Measurements from ENCODE around the gene MIOS. TPM values are rescaled to one million over a fixed set of nuclear protein-coding genes. Genes with fewer than 3 reads are reported as not detected.

The MIOS gene
- polyA plus RNA-seq, 1 donor = 28.3 TPM

DNA sequence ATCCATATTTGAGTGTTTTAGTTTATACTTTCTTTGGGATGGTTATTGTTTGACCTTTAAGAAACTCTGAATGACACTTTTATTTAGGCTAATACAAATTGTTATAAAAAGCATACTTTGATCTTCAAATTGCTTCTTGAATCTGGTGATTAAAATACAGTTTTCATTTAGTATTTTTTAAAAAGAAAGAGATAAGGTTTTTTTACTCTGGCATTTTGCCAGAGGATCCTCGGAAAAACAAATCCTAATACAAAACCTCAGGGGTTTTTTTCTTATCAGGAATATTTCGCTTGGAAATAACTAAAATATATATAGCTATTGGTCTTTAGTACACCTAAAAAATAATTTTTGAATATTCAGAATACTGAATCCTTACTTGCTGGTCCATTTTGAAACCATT is 17.0 kb downstream of the MIOS start:
- DNase-seq (ENCODE audit: low read depth) = no peak

DNA sequence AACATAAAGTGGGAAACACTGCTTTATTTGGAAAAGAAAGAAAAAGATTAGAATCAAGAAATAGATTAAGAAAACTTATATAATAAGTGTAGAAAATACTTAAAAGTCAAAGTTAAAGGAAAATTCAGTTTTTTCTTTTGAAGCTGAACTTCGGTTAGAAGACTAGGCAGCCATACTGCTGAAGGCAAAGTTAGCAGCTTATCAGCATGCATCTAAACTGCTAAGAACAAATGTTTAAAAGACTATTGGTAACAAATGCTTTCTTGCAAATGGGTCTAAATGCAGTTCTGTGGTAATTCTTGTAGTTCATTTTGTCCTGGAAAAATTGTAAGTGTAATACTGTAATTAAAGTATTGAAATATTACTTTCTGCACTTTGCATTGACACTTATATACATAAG is 18.0 kb downstream of the MIOS start:
- DNase-seq (ENCODE audit: low read depth) = no peak

DNA sequence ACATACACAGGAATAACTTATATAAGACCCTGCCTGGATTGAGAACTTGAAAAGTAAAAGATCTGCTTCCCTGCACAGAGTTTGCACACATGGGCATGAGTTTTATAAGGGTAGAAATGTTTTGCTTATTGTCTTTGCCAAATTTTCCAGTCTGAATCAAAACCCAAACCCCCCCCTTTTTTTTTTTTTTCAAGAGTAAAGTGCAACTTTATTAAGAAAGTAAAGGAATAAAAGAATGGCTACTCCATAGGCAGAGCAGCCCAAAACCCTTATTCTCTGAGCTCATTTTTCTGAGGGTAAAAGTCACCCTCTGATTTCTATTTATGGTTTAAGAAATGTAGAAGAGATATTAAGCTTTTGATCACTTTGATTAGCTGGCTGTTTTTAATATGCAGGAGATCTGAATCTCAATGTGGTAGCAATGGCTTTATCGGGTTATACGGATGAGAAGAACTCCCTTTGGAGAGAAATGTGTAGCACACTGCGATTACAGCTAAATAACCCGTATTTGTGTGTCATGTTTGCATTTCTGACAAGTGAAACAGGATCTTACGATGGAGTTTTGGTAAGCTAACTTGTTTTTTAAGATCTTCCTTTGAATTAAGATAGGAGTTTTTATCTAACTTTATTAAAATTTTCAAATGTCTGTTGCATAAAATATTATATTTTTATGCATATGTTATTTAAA is 18.7 kb downstream of the MIOS start:
- no peak for DNase-seq (ENCODE audit: low read depth)

DNA sequence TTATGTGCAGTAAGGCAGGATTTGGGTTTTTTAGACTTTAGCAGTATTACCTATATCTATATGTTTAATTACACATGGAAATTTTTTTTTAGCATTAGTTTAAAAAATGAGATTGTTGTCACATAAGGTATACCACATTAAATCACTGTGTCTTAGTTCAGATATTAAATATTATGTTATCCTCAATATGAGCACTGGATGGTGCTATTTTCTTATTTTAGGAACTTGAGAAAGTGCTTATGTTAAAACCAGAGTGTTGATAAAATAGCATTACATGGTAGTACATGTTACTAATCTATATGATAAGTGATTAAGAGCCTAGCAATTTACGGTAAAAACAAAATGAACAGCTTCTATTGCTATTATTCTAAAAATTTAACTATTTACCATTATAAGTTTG is 28.8 kb downstream of the MIOS start:
- peak; percentile 6 for DNase-seq (ENCODE audit: low read depth)

DNA sequence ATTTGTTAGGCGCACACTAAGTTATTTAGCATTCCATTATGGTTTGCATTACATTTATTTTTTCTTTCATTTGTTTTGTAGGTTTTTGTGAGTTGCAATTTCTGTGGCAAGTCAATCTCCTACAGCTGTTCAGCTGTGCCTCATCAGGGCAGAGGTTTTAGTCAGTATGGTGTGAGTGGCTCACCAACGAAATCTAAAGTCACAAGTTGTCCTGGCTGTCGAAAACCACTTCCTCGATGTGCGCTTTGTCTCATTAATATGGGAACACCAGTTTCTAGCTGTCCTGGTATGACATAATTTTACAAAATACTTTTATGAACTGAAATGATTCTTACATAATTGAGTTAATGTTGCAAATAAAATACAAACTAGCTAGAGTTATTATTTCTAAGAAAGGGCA is 29.5 kb downstream of the MIOS start:
- DNase-seq (ENCODE audit: low read depth) = no peak

DNA sequence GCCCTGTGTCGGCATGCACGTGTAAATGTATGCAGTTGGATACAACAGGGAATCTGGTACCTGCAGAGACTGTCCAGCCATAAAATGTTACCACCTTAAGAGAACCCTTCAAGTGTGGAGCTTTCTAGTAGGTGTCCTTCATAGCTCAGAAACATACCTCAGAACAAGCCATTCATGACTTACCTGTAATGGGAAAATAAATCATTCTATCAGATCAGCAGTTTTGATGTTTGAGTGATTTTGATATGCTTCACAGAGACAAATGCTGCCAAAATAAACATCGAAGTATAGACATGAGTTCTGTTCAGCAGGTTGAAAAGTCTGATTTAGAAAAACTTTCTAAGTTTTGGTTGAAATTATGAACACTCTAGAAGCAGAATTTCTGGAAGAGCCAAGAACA is 40.3 kb downstream of the MIOS start:
- no peak for DNase-seq (ENCODE audit: low read depth)

DNA sequence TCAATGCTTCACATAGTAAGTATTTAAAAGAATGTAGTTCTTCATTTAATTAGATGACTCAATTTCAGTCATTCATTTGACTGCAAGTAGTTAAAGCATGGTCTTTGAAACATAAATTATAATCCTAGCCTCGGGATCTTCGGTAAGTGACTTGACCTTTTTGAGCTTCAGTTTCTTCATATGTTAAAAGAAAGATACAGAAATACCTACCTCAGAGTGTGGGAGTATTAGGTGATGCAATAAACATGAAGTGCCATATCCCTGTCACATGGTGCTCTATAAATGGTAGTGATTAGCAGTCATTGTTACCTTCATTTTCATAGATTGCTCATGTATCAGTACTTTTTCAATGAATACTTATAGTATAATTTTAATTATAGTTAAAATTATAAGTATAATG is 42.6 kb downstream of the MIOS start:
- DNase-seq (ENCODE audit: low read depth) = no peak

DNA sequence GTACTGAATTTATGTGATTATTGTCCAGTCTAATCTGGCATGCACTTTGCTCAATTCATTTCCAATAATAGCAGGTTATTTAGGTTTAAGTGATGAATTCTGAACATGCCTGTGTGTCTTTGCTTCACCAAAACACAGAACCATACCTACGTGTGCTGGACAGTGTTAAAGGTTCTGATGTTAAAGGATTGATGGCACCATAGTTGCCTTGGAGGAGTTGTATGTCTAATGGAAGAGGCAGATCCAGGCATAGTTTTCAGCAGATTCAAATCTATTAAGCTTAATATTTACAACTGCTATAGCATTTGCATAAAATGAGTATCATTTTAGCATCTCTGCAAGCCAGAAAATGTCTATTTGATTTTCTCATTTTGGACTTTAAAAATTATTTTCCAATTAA is 45.8 kb downstream of the MIOS start:
- DNase-seq (ENCODE audit: low read depth) = no peak

DNA sequence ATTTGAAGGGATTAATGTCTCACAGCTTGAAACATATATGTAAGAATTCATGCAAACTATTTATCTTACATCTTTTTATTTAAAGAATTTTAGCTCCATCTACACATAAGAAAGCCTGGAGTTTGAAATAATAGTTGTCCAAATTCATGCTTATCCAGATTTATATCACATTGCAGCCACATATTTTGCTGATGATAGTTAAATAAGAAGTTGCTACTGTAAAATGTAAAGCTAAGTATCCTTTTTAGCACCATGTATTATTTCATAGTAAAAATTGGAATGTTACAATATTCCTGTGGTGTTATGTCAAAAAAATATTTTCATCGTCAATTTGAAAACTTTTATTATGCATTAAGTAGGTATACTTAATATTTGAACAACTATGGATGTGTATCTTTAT is 46.5 kb downstream of the MIOS start:
- no peak for DNase-seq (ENCODE audit: low read depth)

DNA sequence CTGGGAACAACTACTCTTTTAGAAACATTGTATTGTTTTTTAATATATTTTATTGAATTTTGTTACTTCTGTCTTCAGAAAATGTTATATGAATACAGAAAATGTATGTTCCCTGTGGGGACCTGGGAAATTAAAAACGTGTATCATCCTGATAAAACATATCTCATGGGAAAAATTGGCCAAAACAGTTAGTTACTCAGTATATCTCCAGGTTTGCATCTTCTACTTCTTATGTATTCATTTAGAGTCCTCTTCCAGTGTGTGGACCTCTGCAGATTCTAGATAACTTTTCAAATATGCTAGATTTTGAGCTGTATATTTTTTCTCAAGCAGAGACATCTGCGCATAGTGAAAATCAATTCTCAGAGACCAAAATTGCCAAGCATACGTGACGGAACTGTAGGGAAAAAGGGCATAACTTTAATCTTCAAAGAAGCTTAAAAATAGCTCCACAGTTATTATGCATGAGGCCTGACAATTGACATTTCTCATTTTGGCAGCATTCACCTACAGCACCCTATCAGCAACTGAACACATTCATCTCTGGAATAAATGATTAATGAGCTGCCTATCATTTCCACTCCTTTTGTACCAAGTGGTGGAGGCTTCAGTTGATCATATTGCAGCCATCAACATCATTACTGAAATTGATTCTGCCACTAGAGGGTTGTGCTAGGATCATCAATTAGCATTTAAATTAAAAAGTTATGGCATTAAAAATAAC is 47.5 kb downstream of the MIOS start:
- no peak for DNase-seq (ENCODE audit: low read depth)

DNA sequence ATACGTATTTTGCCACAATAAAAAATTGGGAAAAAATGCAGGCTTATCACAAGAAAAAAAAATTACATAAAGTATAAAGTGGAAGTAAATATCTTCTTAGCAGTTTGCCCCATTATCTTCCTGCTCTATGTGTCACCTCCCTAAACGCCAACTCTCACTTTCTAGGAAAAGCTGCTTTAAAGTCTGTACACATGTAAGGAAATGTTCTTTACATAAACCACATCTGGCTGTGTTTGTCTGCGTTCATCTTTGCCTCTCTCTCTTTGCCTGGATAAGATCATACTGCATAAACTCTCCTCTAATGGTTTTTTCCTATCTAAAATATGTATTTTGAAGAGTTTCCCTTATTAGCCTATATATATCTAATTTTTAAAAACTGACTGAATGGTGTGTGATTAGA is 50.9 kb downstream of the MIOS start:
- DNase-seq (ENCODE audit: low read depth) = no peak

DNA sequence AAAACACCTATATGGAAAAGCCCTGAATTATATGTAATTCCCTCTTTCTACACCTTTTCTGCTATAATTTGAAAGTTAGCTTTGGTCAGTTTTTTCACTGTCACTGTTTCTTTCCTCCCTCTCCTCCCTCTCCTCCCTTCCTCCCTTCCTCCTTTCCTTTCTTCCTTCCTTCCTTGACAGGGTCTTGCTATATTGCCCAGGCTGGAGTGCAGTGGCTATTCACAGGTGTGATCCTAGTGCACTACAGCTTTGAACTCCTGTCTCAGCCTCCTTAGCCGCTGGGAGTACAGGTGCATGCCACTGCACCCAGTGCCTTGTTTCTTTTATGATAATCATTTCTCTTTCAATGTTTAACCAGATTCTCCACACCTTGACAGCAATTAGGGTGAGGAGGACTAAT is 51.7 kb downstream of the MIOS start:
- no peak for DNase-seq (ENCODE audit: low read depth)

DNA sequence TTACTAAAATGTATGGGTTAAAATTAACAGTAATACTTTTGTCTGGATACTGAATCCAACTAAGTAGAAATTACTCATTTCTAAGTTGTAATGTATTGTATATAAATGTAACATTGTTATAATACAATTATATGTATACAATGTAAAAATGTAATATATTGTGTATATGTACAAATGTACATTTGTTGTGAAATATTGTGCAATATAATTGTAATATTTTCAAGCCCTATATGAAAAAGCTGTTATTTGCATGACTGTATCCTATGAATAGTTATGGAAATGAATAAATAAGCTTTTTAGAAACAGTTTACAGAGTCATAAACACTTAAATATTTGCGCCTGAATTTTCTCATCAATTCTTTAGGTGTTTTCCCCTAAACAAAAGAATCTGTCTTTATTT is 53.6 kb downstream of the MIOS start:
- DNase-seq (ENCODE audit: low read depth) = no peak

DNA sequence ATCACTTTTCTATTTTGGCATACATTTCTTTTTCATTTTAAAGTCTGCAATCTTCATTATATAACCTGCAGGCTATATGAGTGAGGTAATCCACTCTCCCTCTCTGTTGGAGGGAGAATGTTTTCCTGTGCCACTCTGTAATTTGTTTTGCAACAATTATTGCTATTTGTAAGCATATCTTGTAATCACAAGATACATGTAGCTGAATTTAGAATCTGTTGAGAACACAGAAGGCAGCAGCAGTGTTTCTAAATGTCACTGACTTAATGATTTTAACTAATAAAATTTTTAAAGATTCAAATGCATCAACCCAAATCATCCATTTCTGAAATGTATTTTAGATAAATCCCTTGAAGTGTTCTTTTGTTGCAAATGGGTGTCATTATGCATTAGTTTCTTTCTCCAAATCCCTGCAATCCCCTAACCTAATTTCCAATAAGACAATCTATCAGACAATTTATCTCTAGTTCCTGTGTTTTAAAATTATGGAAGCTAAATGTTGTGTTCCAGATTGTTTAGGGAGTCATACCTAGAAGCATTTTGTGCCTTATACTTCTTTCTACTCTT is 54.0 kb downstream of the MIOS start:
- DNase-seq (ENCODE audit: low read depth) = no peak

DNA sequence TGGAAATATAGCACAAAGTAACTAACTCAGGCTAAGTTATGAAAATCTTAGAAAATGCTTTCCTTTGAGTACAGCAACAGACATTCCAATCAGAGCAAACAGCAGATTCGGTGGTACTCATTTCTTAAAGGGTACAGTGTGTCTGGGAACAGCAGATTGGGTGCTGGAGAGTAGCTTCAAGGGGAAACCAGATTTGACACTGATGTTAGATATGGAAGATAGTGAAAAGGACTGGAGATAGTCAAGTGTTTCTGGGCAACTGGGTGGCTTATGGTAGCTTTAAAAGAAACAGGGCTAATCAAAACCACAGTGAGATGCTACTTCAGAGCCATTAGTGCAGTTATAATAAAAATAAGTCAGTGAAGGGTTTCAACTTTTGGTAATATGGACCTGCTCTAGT is 61.8 kb downstream of the MIOS start:
- DNase-seq (ENCODE audit: low read depth) = no peak

DNA sequence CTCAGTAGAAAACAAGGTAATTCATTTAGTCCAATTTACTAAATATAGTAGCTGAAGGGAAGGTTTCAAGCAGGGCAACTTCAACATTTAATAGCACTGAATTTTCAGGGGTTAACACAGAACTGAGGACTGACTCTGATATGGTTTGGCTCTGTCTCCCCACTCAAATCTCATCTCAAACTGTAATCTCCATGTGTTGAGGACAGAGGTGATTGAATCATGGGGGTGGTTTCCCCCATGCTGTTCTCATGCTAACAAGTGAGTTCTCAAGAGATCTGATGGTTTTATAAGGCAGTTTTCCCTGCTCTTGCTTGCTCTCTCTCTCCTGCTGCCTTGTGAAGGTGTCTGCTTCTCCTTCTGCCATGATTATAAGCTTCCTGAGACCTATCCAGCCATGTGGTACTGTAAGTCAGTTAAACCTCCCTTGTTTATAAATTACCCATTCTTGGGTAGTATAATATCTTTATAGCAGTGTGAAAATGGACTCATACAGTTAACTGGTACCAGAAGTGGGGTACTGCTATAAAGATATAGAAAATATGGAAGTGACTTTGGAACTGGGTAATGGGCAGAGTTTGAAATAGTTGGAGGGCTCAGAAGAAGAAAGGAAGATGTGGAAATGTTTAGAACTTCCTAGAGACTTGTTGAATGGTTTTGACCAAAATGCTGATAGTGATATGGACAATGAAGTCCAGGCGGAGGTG is 64.1 kb downstream of the MIOS start:
- no peak for DNase-seq (ENCODE audit: low read depth)

DNA sequence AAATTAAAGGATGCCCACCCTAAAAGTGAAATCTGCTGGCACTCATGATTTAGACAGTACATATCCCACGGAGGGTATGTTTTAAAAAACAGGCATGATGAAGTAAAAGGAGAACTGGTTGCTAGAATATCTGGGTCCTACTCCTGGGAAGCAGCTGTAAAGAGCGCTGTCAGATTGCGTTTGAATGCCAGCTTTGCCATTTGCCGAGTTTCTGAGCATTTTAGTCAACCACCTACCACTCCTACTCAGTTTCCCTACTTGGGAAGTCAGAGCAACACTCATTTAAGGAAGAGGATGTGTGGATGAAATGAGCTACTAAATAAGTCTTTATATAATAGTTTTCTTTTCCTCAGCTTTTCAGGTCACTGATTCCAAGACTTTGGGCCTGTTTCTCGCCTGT is 72.7 kb downstream of the MIOS start:
- DNase-seq (ENCODE audit: low read depth) = no peak

DNA sequence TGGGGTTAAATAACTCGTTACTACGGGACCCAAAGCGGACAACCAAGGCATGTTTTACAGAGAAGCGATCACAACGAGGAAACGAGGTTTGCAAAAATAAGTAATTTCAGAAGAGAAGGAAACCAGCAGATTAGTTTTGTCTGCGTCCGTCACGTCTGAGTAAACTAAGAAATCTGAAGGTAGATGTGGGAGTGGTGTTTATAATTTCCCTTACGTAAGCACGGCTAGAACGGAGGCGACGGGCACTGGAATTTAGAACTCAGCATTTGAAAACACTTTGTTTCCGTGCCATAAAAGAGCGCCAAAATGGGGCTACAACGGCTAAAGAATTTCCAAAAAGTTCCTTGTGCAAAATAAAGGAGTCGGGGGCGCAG is 73.2 kb downstream of the MIOS start:
- DNase-seq (ENCODE audit: low read depth) = no peak

DNA sequence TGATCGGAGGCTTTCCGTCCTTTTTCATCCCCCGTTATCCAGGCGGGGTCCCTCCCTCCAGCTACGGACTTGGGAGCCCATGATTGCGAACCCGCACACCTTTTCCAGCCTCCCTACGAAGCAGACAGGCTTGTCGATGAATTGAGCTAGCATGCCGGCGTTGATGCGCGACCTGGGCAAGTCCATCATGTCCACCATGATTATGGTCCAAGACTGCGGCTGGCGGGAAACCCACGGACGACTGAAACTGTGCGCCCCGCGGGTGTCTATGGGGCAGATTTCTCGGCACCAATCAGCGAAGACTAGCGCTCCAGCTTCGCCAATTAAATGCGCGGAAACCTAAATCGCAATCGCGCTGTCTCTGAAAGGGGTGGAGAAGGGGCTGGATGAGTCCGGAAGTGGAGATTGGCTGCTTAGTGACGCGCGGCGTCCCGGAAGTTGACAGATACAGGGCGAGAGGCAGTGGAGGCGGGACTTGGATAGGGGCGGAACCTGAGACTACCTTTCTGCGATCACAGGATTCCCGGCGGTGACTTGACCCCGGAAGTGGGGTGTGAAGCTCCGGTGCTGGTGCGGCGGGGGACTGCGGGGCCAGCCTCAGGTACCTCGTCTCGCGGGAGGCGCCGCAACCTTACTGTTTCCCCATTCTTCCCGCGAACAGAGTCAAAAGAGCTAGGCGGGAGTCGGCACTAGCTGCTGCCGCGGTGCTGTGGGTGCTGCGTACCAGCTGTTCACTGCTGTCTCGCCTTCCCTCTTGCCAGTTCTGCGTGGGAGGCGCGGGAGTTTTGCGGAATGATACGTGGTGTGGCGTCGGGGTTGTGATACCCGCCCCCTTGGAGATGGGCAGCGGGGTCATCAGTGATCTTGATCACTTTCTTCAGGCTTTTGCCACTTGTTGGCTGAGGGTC is 73.8 kb downstream of the MIOS start, which contains the start of gene UMAD1:
TSS of gene UMAD1 (plus strand) at position 532 of the 908 bp plus-strand sequence. CDS start 32,620 bp downstream, outside the sequence.
- DNase-seq (ENCODE audit: low read depth) = peak; percentile 99

DNA sequence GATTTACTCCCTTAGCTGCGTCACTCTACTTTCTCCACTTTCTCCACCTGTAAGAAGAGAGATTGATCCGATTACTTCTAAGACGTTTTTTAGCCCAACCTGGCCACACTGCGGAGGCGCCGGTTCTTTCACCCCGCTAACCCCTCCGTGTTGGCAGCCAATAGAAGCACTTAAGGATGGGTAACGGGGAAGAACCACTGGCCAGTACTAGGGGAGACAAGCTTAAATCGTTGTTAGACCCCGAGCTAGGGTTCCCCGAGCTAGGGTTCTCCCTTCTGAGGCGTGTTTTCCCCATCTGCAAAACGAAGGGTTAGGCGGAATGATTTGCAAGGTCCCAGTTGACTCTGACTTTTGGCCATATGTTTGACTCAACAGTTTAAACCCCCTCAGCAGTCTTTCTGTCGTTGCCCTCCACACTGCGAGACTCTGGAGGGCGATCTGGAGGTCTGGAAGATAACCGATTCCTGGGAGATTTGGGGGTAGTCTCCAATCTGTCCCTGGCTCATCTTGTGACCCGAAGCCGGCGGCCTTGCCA is 74.5 kb downstream of the MIOS start:
- no peak for DNase-seq (ENCODE audit: low read depth)

DNA sequence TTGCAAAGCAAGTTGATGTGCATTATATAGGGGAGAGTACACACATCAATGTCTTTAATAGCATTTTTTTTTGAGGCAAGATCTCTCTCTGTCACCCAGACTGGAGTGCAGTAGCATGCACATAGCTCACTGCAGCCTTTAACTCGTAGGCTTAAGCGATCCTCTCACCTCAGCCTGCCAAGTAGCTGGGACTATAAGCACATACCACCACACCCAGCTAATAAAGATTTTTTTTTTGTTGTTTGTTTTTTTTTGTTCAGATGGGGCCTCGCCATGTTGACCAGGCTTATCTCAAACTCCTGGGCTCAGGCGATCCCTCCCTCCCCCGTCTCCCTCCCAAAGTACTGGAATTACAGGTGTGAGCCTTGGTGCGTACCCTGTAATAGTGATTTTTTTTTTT is 75.4 kb downstream of the MIOS start:
- DNase-seq (ENCODE audit: low read depth) = no peak
